Measurements from ENCODE around the gene TTC36.

DNA sequence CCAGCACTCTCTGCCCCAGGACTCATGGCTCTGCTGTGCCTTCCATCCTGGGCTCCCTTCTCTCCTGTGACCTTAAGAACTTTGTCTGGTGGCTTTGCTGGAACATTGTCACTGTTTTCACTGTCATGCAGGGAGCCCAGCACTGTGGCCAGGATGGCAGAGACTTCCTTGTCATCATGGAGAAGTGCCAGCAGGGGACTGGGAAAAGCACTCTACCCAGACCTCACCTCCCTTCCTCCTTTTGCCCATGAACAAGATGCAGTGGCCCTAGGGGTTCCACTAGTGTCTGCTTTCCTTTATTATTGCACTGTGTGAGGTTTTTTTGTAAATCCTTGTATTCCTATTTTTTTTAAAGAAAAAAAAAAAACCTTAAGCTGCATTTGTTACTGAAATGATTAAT, 2.9 kb upstream of the TTC36 start:
- TF ChIP-seq, protein P1, sequence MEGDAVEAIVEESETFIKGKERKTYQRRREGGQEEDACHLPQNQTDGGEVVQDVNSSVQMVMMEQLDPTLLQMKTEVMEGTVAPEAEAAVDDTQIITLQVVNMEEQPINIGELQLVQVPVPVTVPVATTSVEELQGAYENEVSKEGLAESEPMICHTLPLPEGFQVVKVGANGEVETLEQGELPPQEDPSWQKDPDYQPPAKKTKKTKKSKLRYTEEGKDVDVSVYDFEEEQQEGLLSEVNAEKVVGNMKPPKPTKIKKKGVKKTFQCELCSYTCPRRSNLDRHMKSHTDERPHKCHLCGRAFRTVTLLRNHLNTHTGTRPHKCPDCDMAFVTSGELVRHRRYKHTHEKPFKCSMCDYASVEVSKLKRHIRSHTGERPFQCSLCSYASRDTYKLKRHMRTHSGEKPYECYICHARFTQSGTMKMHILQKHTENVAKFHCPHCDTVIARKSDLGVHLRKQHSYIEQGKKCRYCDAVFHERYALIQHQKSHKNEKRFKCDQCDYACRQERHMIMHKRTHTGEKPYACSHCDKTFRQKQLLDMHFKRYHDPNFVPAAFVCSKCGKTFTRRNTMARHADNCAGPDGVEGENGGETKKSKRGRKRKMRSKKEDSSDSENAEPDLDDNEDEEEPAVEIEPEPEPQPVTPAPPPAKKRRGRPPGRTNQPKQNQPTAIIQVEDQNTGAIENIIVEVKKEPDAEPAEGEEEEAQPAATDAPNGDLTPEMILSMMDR (IDR thresholded peaks at IDR 0.05), result no peak
- TF ChIP-seq POLR2A (IDR thresholded peaks at IDR 0.05), result no peak
- TF ChIP-seq POLR2AphosphoS5 (IDR thresholded peaks at IDR 0.05), result no peak
- no peak for TF ChIP-seq EP300 (IDR thresholded peaks at IDR 0.05)

Data from stomach (tissue), 4 donors.